GM10847 (cell line): ENCODE measurements around the gene IBSP.

Experiments used
- POLR2A ChIP-seq: IDR thresholded peaks from 2 replicates; pipeline ENCODE4 v1.6.1; 2011; ENCODE audit not compliant: insufficient read length; ENCODE audit errors: extremely low read depth

IBSP gene

DNA sequence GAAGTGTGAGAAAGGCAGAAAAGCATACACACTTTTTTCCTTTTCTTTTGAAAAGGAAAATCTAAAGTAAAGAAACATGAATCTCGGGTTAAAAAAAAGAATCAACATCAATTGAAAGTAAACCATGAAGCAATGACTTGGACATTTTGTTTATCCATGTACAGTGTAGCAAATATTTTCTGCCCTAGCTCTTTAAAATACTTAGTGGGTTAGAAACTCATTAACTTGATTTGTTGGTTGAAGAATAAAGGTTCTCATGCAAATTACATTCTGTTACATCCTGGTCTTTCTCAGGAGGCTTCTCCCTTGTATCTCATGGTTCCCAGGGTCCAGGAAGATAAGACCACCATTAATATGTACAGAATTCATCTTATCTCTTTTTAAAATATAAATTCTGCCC is 24.4 kb downstream of the IBSP start:
- TF ChIP-seq POLR2A = no peak

DNA sequence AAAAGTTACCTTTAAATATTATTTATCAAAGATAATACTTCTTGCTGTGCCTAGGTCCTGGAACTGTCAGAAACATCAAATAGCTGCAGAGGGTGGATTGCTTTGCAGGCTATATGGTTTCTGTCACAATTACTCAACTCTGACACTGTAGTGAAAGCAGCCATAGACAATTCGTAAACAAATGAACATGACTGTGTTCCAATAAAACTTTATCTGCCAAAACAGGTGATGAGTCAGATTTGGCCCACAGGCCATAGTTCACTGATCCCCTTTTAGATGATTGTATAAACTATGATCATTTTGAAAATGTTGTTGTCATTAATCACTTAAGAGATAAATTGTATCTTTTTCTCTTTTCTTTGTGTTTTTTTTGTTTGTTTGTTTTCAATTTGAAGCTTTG is 25.0 kb downstream of the IBSP start:
- no peak for TF ChIP-seq POLR2A

- TF ChIP-seq POLR2A = no peak
These were observed 33.3 kb downstream of the IBSP start, which contains the start of gene MEPE for GRCh38 chr4:87832669-87833068. Gene MEPE, plus strand, starts transcription at chr4:87832969. Its CDS starts 1,746 bp downstream, at chr4:87834715.

DNA sequence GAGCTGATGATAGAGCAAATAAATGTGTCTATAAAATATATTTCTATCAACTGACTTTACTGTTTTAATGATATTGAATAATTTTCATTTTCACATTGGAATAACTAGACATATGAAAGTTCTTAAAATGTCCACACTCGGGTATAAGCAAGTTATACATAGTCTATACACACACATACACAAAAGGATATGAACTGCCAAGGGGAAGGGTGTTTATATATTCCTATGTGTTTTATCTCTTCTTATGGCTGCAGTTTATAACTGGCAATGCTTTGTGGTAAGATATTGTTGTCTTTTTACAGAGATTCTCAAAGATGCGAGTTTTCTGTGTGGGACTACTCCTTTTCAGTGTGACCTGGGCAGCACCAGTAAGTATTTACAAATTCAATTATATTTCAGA is 35.0 kb downstream of the IBSP start:
- no peak for TF ChIP-seq POLR2A

DNA sequence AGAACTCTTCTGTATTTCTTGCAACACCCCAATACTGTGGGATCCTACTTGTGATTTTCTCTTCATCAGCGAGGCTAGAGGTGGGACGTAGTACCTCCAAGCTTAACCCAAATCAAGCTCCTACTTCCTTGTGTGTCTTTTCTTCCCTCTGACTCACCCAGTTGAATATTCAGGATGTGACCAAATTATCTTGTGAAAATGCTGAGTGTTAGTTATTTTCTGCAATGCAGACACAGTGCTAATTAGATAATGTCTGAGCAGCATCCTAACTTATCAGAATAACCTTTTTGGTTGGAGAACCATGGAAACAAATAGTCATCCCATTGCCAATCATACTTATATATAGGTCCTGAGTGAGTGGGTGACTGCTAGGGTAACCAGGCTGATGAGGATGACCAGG is 35.8 kb downstream of the IBSP start:
- TF ChIP-seq POLR2A = no peak

DNA sequence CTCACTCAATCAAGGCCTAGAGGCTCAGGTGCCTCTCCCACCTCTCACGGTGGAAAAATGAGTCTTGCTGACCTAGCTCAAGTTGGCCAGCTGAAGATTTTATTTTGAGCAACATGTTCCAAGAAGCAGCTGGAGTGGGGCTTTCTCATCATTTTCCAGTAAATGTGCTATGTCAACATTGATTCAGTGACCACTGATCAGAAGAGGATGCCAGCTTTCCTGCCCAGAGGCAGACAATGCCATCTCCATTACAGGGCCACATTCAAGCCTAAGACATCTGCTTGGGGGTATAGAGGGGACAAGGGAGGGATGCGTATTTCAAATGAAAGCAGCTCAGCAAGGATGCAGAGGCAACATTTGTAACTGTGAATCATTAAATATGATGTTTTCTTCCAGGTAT is 36.4 kb downstream of the IBSP start:
- no peak for TF ChIP-seq POLR2A

- TF ChIP-seq POLR2A = no peak
These were observed 38.9 kb downstream of the IBSP start for GRCh38 chr4:87838205-87838604.

- no peak for TF ChIP-seq POLR2A
These were observed 39.7 kb downstream of the IBSP start for GRCh38 chr4:87838890-87839591.

DNA sequence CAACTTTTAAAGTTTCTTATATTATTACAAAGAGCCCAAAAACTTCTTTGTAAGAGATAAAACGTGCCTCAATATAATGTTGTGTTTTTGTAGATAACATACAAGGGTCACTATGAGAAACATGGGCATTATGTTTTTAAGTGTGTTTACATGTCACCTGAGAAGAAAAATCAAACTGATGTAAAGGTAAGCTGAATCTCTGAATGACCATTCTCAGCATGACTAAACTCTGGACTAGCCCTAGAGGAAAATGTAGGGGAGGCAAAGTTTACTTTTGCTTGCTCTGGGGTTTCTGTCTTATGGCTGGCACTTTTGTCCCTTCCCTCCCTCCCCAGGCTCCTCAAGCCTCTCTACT is 40.2 kb downstream of the IBSP start:
- no peak for TF ChIP-seq POLR2A

GRCh38 chr4:87840149-87840548 is 40.8 kb downstream of the IBSP start:
- no peak for TF ChIP-seq POLR2A

GRCh38 chr4:87843936-87844335 is 44.6 kb downstream of the IBSP start:
- TF ChIP-seq POLR2A = no peak

DNA sequence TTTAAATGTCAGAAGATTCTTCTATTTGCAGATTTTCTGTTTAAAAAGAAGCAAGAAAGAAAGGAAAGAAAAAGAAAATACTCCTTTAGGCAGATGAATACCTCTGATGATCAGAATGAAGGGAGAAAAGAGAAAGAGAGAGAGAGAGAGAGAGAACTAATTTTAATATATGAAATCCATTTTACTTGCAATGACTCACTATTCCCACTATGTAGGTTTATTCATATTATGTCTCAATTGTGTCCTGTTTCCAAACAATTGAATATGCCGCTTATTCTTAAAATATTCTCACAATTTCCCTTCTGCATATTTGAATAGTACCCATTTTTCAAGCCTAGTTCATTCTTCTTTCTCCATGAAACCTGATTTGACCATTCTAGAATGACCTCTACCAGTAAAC is 45.1 kb downstream of the IBSP start:
- TF ChIP-seq POLR2A = no peak

- no peak for TF ChIP-seq POLR2A
These were observed 46.9 kb downstream of the IBSP start for GRCh38 chr4:87846226-87846625.

DNA sequence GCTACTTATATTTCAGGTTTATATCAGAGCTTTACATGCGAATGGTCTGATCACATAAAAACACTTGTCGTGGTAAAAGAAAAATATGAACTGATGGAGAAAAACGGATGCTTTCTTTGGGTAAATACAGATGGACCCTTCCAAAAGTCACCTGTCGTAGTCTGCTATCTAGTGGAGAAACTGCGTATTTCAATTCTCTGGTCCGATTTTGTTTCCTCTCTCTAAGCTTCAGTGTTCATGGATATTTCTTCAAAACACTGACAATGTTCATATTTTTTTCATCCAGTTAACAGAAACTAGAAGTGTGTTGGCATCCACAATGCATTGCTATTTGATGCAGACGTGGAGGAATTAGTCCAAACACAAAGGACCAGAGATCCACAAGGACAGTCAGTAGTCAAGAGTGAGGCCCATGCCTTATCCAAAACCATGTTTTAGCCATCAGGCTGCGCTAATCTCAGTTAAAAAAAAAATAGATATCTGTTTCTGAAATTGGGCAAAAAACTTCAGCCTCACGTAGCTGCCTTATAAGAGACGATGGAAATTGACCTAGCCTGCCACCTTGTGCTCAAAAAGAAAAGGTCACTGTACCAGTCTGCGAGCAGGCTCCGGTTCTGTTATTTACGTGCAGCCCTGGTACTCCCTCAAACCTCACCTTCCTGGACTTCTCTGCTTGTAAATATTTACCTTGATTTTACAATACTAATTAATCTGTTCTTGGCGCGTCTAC is 49.4 kb downstream of the IBSP start:
- no peak for TF ChIP-seq POLR2A

DNA sequence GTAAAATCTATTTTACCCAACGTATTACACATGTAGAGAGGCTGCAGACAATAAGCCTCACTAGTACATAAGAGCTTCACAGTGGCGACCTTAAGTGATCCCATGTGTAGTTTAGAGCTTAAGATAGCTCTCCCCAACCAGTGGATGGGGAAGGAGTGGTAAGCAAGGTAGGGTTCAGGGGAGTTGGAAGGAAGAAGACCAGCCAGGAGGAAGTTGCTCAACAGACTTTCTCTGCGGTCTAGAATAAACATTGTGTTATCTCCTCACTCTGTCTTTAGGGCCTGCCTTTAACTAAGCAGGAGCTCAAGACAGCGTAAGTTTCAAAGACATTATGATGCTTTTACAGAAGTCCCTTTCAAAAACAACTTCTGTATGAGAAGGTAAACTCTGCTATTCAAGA is 50.3 kb downstream of the IBSP start:
- no peak for TF ChIP-seq POLR2A

DNA sequence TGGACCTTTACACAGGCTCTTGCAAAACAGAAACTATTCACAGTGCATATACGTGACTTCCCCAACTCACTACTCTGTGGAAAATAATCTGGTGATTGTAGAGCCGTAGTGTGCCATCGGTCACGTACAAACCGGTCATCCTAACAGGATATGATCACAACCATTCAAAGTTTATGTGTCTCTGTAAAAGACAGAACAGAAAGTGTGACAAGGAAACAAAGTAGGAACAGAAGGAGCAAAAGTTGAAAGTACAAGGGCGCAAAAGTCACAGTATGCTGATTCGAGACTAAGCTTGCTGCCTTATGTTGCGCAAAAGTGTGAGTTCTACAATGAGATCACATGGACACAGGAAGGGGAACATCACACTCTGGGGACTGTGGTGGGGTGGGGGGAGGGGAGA is 52.0 kb downstream of the IBSP start:
- no peak for TF ChIP-seq POLR2A

DNA sequence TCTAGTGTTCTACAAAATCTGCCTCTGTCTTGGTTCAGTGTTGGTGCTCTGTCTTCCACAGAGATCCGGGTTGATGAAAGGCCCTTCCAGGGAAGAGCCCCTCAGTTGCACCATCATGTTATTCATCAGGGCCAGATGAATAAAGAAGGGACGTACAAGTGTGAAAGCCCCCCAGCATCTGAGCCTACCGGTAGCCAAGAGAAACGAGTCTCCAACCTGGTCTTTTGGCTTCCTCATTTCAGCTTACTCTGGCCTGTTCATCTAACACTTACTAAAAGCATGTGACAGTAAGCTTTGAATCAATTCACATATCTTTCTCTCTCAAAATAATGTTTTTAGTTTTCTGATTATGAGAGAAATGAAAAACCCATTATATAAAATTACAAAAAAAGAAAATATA is 52.6 kb downstream of the IBSP start:
- no peak for TF ChIP-seq POLR2A

- no peak for TF ChIP-seq POLR2A
These were observed 53.8 kb downstream of the IBSP start for GRCh38 chr4:87853108-87853507.

DNA sequence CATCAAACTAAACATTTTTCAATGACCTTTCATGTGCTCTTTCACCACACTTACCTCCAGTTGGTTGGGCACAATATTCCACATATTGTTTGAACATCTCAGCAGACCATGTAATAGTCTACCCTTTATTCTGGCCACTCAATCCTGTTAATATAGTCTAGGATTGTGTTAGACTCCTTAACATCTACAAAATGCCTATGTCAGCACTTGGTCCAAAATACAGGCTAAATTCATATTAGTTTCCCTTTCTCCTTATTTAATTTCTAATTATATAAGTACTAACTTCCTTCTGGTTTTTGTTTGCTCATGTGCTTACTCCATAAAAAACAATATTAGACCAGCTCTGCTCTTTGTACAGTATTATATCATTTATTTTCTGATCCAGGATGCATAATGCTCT is 54.5 kb downstream of the IBSP start:
- TF ChIP-seq POLR2A = no peak
